HCT116 (cell line): ENCODE data around the gene POLA1. TPM values are rescaled to one million over a fixed set of nuclear protein-coding genes. Genes with fewer than 3 reads are reported as not detected.

Source experiments
- ATAC-seq: fragments of 200-7000 bp; cut with Tn5 transposase; 2 replicates; pipeline ENCODE4 v1.9.1; 2020; ENCODE audit warnings: mild to moderate bottlenecking, moderate library complexity
- BruUV-seq: library from RNA; stranded (reverse); fragments of 400-500 nt; replicated peaks from 2 replicates; lab custom pipeline; 2021; lab: Mats Ljungman, UMichigan
- CTCF ChIA-PET: fragments of 300-600 bp; sonication (Branson Sonifier 250); formaldehyde crosslinking; loops from one replicate; lab custom pipeline; 2021; ENCODE audit warnings: antibody characterized with exemption; lab: Charles Lee
- POLR2A ChIA-PET: fragments of 300-600, 350-600 bp; sonication (Branson Sonifier 250); formaldehyde crosslinking; loops from one replicate; lab custom pipeline; 2021; ENCODE audit warnings: antibody characterized with exemption; lab: Charles Lee
- RAD21 ChIA-PET, 2 experiments: fragments of 300-600 bp; sonication (Branson Sonifier 250); formaldehyde crosslinking; loops; one replicate each; lab custom pipeline; 2023; ENCODE audit warnings: low total read pairs in 2 of 2; ENCODE audit not compliant: uncharacterized antibody in 2 of 2, unreplicated experiment in 2 of 2, low non-redundant PET in 1 of 2; lab: Charles Lee
- DNase-seq: peaks from one replicate; pipeline ENCODE4 v3.0.0-alpha.2; 2010; ENCODE audit warnings: low read depth, low spot score
- H2AFZ ChIP-seq: fragments of 200-600 bp; shearing (Covaris generic), sonication (generic); 2 replicates; pipeline ENCODE4 v1.6.1; 2017; ENCODE audit warnings: low read depth, mixed run types, mixed read lengths, antibody characterized with exemption, low read length; ENCODE audit not compliant: poor library complexity, severe bottlenecking
- H3K27ac ChIP-seq: 2 replicates; pipeline ENCODE4 v1.5.1; 2012; ENCODE audit warnings: low read depth, low read length
- H3K27me3 ChIP-seq: fragments of 200-600 bp; sonication (generic); 2 replicates; pipeline ENCODE4 v1.6.1; 2016; ENCODE audit warnings: mixed run types, low read length, mixed read lengths; ENCODE audit not compliant: insufficient read depth
- H3K36me3 ChIP-seq, 2 experiments: fragments of 200-500 bp in 1 of 2; fragments of 200-600 bp in 1 of 2; sonication (Bioruptor generic) in 1 of 2; sonication (generic) in 1 of 2; 2 replicates each; pipeline versions ENCODE4 v1.5.1 to v1.6.1; 2014 to 2016; ENCODE audit warnings: low read length in 2 of 2, inconsistent platforms in 1 of 2, mixed read lengths in 1 of 2, mixed run types in 1 of 2; ENCODE audit not compliant: insufficient read depth in 2 of 2, control insufficient read depth in 1 of 2
- H3K4me1 ChIP-seq, 2 experiments: fragments of 200-600 bp in 1 of 2; sonication (generic) in 1 of 2; 2 replicates each; pipeline versions ENCODE4 v1.5.1 to v1.6.1; 2012 to 2017; ENCODE audit warnings: low read length in 2 of 2, inconsistent platforms in 1 of 2, mild to moderate bottlenecking in 1 of 2, mixed read lengths in 1 of 2, mixed run types in 1 of 2, moderate library complexity in 1 of 2; ENCODE audit not compliant: insufficient read depth in 2 of 2, control insufficient read depth in 1 of 2
- H3K4me2 ChIP-seq: fragments of 200-600 bp; sonication (generic); 2 replicates; pipeline ENCODE4 v1.6.1; 2017; ENCODE audit warnings: mixed run types, low read length, mixed read lengths
- H3K4me3 ChIP-seq, 2 experiments: fragments of 200-600 bp in 1 of 2; sonication (generic) in 1 of 2; replicated peaks in 1 of 2; 2 replicates each; pipeline ENCODE4 v1.5.1; 2011 to 2016; ENCODE audit warnings: low read length in 2 of 2, control low read depth in 1 of 2, low read depth in 1 of 2, mild to moderate bottlenecking in 1 of 2, mixed read lengths in 1 of 2, mixed run types in 1 of 2
- H3K79me2 ChIP-seq: fragments of 200-600 bp; sonication (generic); 2 replicates; pipeline ENCODE4 v1.6.1; 2017; ENCODE audit warnings: mild to moderate bottlenecking, mixed run types, low read length, moderate library complexity, mixed read lengths; ENCODE audit not compliant: insufficient read depth
- H3K9ac ChIP-seq: fragments of 200-600 bp; sonication (generic); 2 replicates; pipeline ENCODE4 v1.6.1; 2016; ENCODE audit warnings: low read length, mixed read lengths
- H3K9me2 ChIP-seq: fragments of 200-600 bp; sonication (generic), shearing (Covaris generic); 2 replicates; pipeline ENCODE4 v1.6.1; 2017; ENCODE audit warnings: mixed run types, mild to moderate bottlenecking, moderate library complexity; ENCODE audit not compliant: insufficient read depth
- H3K9me3 ChIP-seq, 2 experiments: fragments of 200-500 bp in 1 of 2; fragments of 200-600 bp in 1 of 2; sonication (Bioruptor generic) in 1 of 2; sonication (generic) in 1 of 2; 2 replicates each; pipeline ENCODE4 v1.6.1; 2014 to 2017; ENCODE audit warnings: low read length in 2 of 2, mixed read lengths in 2 of 2, inconsistent platforms in 1 of 2, low read depth in 1 of 2, mild to moderate bottlenecking in 1 of 2, mixed run types in 1 of 2, moderate library complexity in 1 of 2; ENCODE audit not compliant: control insufficient read depth in 1 of 2, insufficient read depth in 1 of 2
- H4K20me1 ChIP-seq: fragments of 200-600 bp; sonication (generic), shearing (Covaris generic); 2 replicates; pipeline ENCODE4 v1.6.1; 2017; ENCODE audit warnings: mixed run types, mild to moderate bottlenecking, moderate library complexity; ENCODE audit not compliant: insufficient read depth
- CEBPB ChIP-seq: IDR thresholded peaks from 2 replicates; pipeline ENCODE4 v1.6.1; 2012; ENCODE audit warnings: low read depth
- EZH2 ChIP-seq: fragments of 200-600 bp; sonication (generic); IDR thresholded peaks from 2 replicates; pipeline ENCODE4 v1.6.1; 2017; ENCODE audit warnings: antibody characterized with exemption, mixed run types
- FOSL1 ChIP-seq: IDR thresholded peaks from 2 replicates; pipeline ENCODE4 v1.6.1; 2012; ENCODE audit warnings: low read depth
- JUND ChIP-seq: IDR thresholded peaks from 2 replicates; pipeline ENCODE4 v1.6.1; 2012
- MAX ChIP-seq: IDR thresholded peaks from 2 replicates; pipeline ENCODE4 v1.6.1; 2012
- POLR2A ChIP-seq: IDR thresholded peaks from 2 replicates; pipeline ENCODE4 v1.7.0; 2011; ENCODE audit warnings: borderline replicate concordance; ENCODE audit not compliant: insufficient read depth, insufficient read length; ENCODE audit errors: extremely low read depth
- RAD21 ChIP-seq: IDR thresholded peaks from 2 replicates; pipeline ENCODE4 v1.6.1; 2012; ENCODE audit warnings: low read depth, mild to moderate bottlenecking
- REST ChIP-seq: IDR thresholded peaks from 2 replicates; pipeline ENCODE4 v1.6.1; 2012; ENCODE audit warnings: low read depth
- YY1 ChIP-seq: IDR thresholded peaks from 2 replicates; pipeline ENCODE4 v1.6.1; 2011; ENCODE audit warnings: low read length, low read depth, moderate library complexity, mild to moderate bottlenecking; ENCODE audit not compliant: insufficient replicate concordance; ENCODE audit errors: extremely low read depth
- ZFX ChIP-seq: fragments of 450-650 bp; IDR thresholded peaks from 2 replicates; pipeline ENCODE4 v1.6.1; 2017
- intact Hi-C: fragments of 100-400 bp; cut with micrococcal nuclease; formaldehyde crosslinking; loops from 2 replicates; pipeline ENCODE4 v1.10.0; 2022
- total RNA-seq: library from RNA; stranded (reverse); gene quantifications from one replicate; pipeline ENCODE4 v1.2.1, GENCODE V29; 2021; ENCODE audit not compliant: unreplicated experiment

POLA1 gene
- total RNA-seq, 1 experiment from 2014 or later: 27.0 TPM

GRCh38 chrX:25017667-25018247 lies 324.0 kb downstream of the POLA1 start:
- Histone ChIP-seq H3K9ac (no peak overlapping the region), H3K27me3 (no peaks in the 10 kb centered on the region), H3K4me3 (no peak overlapping the region), H3K4me2 (no peak overlapping the region), H3K36me3 (no peaks in the 10 kb centered on the region), H2AFZ (no peak overlapping the region), H4K20me1 (no peaks in the 10 kb centered on the region), H3K79me2 (no peaks in the 10 kb centered on the region), H3K9me2 (no peaks in the 10 kb centered on the region), H3K9me3 (no peaks in the 10 kb centered on the region)
- ChIA-PET RAD21 (interaction anchor here in 1 of 2 experiments (0.7 kb wide), 1 partner anchor 394 kb away, joined by 3 read pairs; no protein-coding TSS in a partner anchor), POLR2A (no interaction called here)
- no peak for DNase-seq
- no peak for TF ChIP-seq CEBPB
- TF ChIP-seq JUND: no peak
- no peak for TF ChIP-seq YY1
- no peak for TF ChIP-seq REST
- no peak for TF ChIP-seq EZH2
- no peak for TF ChIP-seq POLR2A
- no peak for TF ChIP-seq MAX
- TF ChIP-seq RAD21: no peak
- TF ChIP-seq FOSL1: no peak
- no peak for TF ChIP-seq ZFX
- TF ChIP-seq, all 23 proteins: peak for 0
- no TSS peak for BruUV-seq
- CTCF ChIA-PET: no interaction called here
- no peak overlapping the region for H3K27ac ChIP-seq
- no peak for ATAC-seq
- intact Hi-C loops: no loop called here
- peaks cover 7 to 19% of the 10 kb centered on the region in 2 experiments; a peak in 3 of 4 replicates for H3K4me1 ChIP-seq
